ENCODE results near the gene SEPTIN3. TPM values are rescaled to one million over a fixed set of nuclear protein-coding genes. Genes with fewer than 3 reads are reported as not detected.

SEPTIN3 gene
- total and polyA plus RNA-seq, 2 experiments from 2014 or later = 1.5 TPM

DNA sequence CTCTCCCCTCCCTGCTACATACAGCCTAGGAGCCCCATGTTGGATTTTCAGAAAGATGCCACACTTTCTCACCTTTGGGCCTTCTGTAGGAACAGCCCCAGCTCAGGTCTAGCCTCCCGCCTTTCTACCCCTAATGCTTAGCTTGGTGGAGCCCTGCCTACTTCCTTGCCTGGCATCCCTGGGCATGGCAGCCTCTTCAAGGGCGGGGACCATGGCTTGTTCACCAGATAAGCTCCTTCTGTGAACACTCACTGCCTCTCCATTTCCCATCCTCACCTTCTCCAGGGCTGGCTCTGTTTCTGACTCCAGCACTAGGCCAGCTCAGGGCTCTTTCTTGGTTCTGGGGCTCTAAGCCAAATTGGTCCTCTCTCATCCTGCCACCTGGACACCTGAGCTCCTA lies 1.4 kb downstream of the SEPTIN3 start:
- H3K4me3 ChIP-seq = no peak overlapping the region
- no peaks in the 10 kb centered on the region for H4K20me1 ChIP-seq (ENCODE audit: insufficient read depth, poor library complexity, severe bottlenecking)
- peaks cover 11% of the 10 kb centered on the region for H3K27me3 ChIP-seq
- no peaks in the 10 kb centered on the region for H3K36me3 ChIP-seq (replicated peaks; ENCODE audit: insufficient read depth, low read depth)
- no peaks in the 10 kb centered on the region for H3K4me1 ChIP-seq (ENCODE audit: insufficient read depth)
- DNase-seq (ENCODE audit: low spot score) = no peak
- WGBS (ENCODE audit: low lambda C conversion rate, missing lambda C conversion rate) = 92% methylated on average over 2 of the region's 2 CpGs
- no peaks in the 10 kb centered on the region for H3K9me2 ChIP-seq (replicated peaks; ENCODE audit: insufficient read depth)
- no peak overlapping the region for H3K27ac ChIP-seq
- H3K9me3 ChIP-seq (ENCODE audit: low read depth) = no peaks in the 10 kb centered on the region
- H3K4me2 ChIP-seq = no peak overlapping the region
- H2AFZ ChIP-seq = no peak overlapping the region
- no peaks in the 10 kb centered on the region for H3K79me2 ChIP-seq
- no peak for TF ChIP-seq CTCF (IDR thresholded peaks at IDR 0.05; ENCODE audit: poor library complexity)
- TF ChIP-seq EZH2phosphoT487 (IDR thresholded peaks at IDR 0.05; ENCODE audit: low read depth, severe bottlenecking, unreplicated experiment) = no peak
- TF ChIP-seq EZH2 (IDR thresholded peaks at IDR 0.05; ENCODE audit: borderline replicate concordance) = no peak

GRCh38 chr22:41971431-41971830 lies 2.2 kb downstream of the SEPTIN3 start:
- H3K9me2 ChIP-seq (replicated peaks; ENCODE audit: insufficient read depth) = no peaks in the 10 kb centered on the region
- no peaks in the 10 kb centered on the region for H3K36me3 ChIP-seq (replicated peaks; ENCODE audit: insufficient read depth, low read depth)
- H3K9me3 ChIP-seq (ENCODE audit: low read depth) = no peaks in the 10 kb centered on the region
- peaks cover 20% of the 10 kb centered on the region for H3K27me3 ChIP-seq
- no peaks in the 10 kb centered on the region for H3K79me2 ChIP-seq
- TF ChIP-seq CTCF (IDR thresholded peaks at IDR 0.05; ENCODE audit: poor library complexity) = no peak
- TF ChIP-seq EZH2 (IDR thresholded peaks at IDR 0.05; ENCODE audit: borderline replicate concordance) = no peak
- no peak for TF ChIP-seq EZH2phosphoT487 (IDR thresholded peaks at IDR 0.05; ENCODE audit: low read depth, severe bottlenecking, unreplicated experiment)
- 89% methylated on average over 10 of the region's 11 CpGs for WGBS (ENCODE audit: low lambda C conversion rate, missing lambda C conversion rate)
- no peak overlapping the region for H3K27ac ChIP-seq
- no peak overlapping the region for H3K4me2 ChIP-seq
- H2AFZ ChIP-seq = no peak overlapping the region
- H3K4me3 ChIP-seq = no peak overlapping the region
- H4K20me1 ChIP-seq (ENCODE audit: insufficient read depth, poor library complexity, severe bottlenecking) = no peaks in the 10 kb centered on the region
- DNase-seq (ENCODE audit: low spot score) = no peak
- H3K4me1 ChIP-seq (ENCODE audit: insufficient read depth) = no peaks in the 10 kb centered on the region

- Histone ChIP-seq H3K4me2 (no peak overlapping the region), H2AFZ (no peak overlapping the region), H3K9me3 (ENCODE audit: low read depth) (no peaks in the 10 kb centered on the region), H3K9me2 (replicated peaks; ENCODE audit: insufficient read depth) (no peaks in the 10 kb centered on the region), H3K4me1 (ENCODE audit: insufficient read depth) (no peaks in the 10 kb centered on the region), H3K4me3 (no peak overlapping the region), H3K79me2 (no peaks in the 10 kb centered on the region), H4K20me1 (ENCODE audit: insufficient read depth, poor library complexity, severe bottlenecking) (no peaks in the 10 kb centered on the region), H3K27ac (no peak overlapping the region), H3K36me3 (replicated peaks; ENCODE audit: insufficient read depth, low read depth) (no peaks in the 10 kb centered on the region), H3K27me3 (peaks cover 43% of the 10 kb centered on the region)
- WGBS (ENCODE audit: low lambda C conversion rate, missing lambda C conversion rate) = 80% methylated on average over 10 of the region's 10 CpGs
- TF ChIP-seq CTCF (IDR thresholded peaks at IDR 0.05; ENCODE audit: poor library complexity) (no peak), EZH2phosphoT487 (IDR thresholded peaks at IDR 0.05; ENCODE audit: low read depth, severe bottlenecking, unreplicated experiment) (no peak), EZH2 (IDR thresholded peaks at IDR 0.05; ENCODE audit: borderline replicate concordance) (no peak)
- no peak for DNase-seq (ENCODE audit: low spot score)
Measured at GRCh38 chr22:41974691-41975290, 5.5 kb downstream of the SEPTIN3 start.
